NK-92 treated with Interleukin-12 subunit alpha and Interleukin-12 subunit beta, amount 100 ng/mL, for 24 hours (cell line): ENCODE measurements around the gene ACP1.

Experiments used
- DNase-seq: peaks from one replicate; lab custom pipeline; 2025; lab: John Stamatoyannopoulos, UW

Gene ACP1

GRCh38 chr2:264493-265468 is at the start of gene ACP1:
ACP1 (plus strand) TSS chr2:264947; CDS start chr2:264965, 18 bp downstream.
- peak; percentile 85 for DNase-seq

GRCh38 chr2:216068-216467 is 48.7 kb upstream of the ACP1 start:
- no peak for DNase-seq

GRCh38 chr2:223451-223850 is 41.3 kb upstream of the ACP1 start:
- DNase-seq = no peak

DNA sequence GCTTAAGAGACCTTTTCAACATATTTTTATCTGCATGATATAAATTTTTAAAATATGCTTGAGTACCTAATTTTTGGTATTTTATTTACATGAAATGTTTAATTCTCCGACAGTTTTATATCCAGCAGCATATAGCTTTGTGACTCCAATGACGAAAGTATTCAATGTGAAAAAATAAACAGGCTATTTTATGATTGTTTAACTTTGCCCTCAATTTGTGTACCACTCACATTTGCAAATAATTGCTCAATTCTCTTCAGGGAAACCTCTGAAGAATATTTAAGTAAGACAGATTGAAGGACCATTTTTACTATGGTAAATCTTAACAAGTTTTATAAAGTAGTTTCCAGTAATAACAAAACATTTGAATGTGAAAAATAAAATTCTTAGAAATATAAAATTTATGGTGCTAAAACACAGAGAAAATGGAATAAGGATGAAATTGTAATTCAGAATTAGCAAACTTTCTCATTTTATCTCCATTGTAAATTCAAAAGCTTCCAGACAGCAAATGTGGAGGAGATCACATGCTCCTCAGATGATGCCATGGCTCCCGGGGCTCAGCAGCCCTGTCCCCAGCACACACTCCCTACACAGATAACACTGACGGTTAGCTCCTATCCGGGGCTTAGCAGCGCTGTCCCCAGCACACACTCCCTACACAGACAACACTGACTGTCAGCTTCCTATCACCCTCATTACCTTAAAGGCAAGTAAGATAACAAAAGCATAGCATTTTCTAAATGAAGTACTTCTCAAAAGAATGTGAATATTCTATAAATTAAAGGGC is 40.6 kb upstream of the ACP1 start:
- DNase-seq = no peak

GRCh38 chr2:228115-228514 is 36.6 kb upstream of the ACP1 start:
- DNase-seq = no peak

GRCh38 chr2:228518-229278 is 36.0 kb upstream of the ACP1 start:
- DNase-seq = no peak

DNA sequence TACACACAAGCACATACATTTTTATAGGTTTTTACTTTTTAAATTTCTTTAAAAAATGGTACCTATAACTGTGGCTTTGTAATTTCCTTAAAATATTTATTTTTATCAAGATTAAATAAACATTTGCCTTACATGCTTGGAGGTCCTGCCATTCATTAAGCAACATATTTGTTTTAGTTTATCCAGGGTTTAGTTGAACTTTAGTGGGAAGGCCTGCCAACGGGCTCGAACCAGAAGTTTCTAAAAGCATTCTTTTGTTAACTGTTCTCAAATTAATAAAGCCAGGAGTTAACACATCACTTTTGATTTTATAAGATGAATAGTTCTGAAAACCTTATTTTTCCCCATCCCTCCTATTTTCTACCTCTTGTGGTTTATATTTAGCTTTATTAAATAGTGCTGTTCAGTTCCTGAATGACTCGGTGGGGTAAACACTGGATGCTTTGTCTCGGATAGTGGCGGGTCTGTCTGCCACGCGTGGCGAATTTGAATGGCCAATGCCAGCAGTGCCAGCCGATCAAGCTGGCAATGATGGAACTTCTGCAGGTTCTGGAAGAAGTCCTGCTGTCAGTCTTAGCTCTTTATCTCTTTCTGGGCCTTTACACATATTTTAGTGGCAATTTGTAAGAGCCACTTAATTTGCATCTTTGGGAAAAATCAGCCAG is 33.1 kb upstream of the ACP1 start:
- DNase-seq = no peak

DNA sequence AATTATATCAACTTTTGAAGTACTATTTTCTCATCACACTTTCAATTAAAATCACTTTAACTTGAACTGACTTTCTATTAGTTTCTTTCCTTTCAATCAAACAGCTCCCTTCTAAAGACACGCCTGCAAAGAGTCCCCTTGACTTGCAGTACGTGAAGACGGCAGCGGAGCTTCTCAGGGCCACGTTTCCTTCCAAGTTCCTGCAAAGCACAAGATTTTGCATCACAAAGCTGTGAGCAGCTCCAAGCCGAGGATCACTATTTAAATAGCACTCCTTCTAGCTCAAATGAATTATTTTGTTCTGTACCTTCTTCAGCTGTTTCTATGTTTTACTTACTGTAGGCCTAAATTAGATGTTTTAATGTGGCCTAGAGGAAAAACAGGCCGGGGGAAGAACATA is 31.7 kb upstream of the ACP1 start:
- no peak for DNase-seq

GRCh38 chr2:234421-234820 is 30.3 kb upstream of the ACP1 start:
- no peak for DNase-seq

DNA sequence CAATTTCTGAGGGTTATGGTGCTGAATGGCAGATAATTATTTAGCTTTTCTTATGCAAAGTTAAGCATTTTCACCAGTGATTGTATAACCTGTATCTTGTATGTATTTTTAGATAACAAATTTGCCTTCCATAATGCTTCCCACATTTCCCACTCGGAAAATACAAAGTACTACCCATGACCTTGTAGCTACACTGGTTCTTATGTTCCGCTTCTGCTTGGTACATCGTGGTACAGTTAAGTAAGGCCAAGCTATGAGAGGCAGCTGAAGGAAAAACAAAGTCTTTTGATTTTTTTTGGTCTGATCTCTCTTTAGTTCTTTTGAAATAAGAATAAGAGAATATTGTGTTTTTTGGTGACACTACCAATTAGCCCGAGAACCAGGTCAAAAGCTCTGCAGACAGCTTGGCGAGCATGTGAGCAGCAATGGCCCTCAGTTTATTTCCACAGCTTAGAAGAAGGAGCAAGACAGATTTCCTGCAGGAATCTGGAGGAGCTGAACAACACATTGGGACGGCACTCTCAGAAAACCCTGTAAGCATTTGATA is 27.7 kb upstream of the ACP1 start:
- DNase-seq = no peak

DNA sequence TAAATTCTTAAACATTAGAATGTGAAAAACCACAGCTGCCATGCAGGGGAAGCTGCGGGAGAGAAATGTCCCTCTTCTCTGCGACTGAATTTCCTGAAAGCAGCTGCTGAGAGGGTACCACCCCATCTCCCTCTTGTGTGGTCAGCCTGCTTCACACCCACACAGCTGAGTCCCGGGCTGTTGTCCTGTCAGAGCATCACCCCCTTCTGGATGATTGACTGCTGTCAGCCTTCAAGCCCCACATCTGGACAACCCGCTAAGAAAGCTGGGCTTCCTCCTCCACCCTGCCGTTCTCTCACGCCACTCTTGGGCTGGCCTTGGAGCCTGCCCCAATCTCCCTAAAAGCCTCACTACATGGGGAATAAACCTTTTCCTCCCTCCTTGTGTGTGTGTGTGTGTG is 26.9 kb upstream of the ACP1 start:
- peak; percentile 20 for DNase-seq

- no peak for DNase-seq
These were observed 26.3 kb upstream of the ACP1 start for GRCh38 chr2:238431-238830.

GRCh38 chr2:238869-239268 is 25.9 kb upstream of the ACP1 start:
- DNase-seq = no peak

GRCh38 chr2:244547-244946 is 20.2 kb upstream of the ACP1 start:
- DNase-seq = no peak

GRCh38 chr2:246489-247144 is 18.1 kb upstream of the ACP1 start:
- DNase-seq = no peak

DNA sequence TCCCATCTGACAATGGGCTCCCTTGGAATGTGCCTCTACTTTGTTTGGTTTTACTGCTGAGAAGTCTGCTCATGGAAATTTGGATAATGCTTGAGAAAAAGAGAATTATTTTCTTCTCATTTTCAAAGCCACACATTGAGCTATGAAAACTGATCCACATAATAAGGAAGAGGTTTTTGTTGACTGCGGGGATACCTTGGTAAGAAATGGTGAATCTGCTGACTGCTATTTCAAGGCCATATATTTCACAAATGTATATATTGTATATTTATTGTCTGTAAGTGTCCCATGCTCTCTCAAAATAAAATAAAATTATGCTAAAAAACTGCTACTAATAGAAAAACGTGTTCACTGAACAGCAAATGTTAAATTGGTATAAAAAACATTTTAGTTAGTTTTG is 16.0 kb upstream of the ACP1 start:
- DNase-seq = no peak

DNA sequence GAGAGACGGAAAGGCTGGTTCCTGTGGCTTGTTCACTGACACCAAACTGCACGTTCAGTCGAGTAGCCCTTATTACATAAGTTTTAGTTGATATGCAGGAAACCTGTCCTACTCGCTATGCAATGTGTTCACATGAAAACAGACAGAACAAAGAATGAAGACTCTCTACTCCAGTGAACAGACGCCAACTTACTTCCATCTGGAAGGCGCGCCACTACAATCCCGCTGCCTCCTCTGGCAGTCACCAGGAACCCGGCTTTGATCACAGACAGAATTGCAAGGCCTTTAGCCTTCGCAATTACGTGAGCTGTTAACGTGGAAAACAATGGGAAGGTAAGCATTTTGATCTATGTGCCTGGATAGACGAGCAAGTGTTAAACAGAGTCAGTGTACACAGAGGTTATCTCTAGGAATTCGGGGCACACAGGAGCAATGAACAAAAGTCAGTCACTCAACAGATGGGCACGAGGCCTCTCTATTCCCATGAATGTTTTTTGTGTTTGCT is 15.2 kb upstream of the ACP1 start:
- no peak for DNase-seq

DNA sequence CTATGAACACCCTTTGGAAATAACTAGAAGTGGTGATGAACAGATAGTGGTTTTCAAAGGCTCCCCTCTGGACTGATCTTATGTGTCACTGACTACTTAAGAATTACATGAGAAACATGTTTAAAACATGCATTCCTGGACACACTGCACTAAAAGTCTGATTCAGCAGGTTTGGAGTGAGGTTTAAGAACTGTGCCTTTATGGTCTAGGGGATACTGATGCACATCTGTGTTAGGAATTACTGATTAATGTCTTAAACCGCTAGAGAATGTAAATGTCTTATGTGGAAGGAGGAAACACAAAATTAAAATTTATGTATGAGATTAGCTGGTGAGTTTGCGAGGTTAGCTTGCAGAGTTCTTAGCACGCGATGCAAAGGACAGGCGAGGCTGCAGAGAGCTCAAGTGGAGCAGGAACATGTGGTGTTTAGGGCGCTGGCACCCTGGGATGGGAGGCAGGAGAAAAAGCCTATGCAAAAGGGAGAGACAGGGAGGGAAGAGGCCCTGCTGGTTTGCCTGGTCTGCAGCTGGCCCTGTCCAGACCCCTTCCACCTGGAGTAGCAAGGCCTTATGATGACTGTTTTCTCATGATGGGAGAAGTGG is 12.6 kb upstream of the ACP1 start:
- no peak for DNase-seq

- no peak for DNase-seq
These were observed 11.5 kb upstream of the ACP1 start for GRCh38 chr2:253202-253638.

DNA sequence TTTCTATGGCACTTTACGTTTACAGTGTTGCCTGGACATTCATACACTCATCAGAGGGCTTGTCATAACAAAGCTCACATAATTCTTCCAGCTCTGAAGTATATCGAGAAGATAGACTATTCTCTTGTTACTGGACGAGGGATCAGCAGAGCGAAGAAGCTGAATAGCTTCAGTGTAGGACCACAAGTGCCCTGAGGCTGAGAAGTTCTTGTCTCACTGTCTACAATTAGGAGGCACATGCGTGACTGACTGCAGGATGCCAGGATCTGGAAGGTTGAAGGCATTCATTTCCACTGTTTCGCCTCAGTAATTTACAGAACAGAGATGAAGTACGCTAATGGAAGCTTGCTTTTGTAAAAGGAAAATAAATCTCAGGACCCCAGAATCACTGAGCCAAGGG is 10.5 kb upstream of the ACP1 start:
- DNase-seq = no peak
